Neutrophil (primary cell): Measurements from ENCODE around the gene EFTUD2.

ENCODE experiments used
- H3K27ac ChIP-seq: fragments of 200-600 bp; sonication (generic); 2 replicates; pipeline ENCODE4 v1.5.1; 2016; ENCODE audit warnings: mild to moderate bottlenecking, moderate library complexity
- H3K27me3 ChIP-seq: fragments of 200-600 bp; sonication (generic); 2 replicates; pipeline ENCODE4 v1.6.0; 2016; ENCODE audit warnings: mild to moderate bottlenecking
- H3K36me3 ChIP-seq: fragments of 200-600 bp; sonication (generic); 2 replicates; pipeline ENCODE4 v1.5.1; 2017
- H3K4me1 ChIP-seq, 2 experiments: fragments of 200-600 bp in 1 of 2; sonication (generic) in 1 of 2; 1 replicate in 1 of 2; 2 replicates in 1 of 2; pipeline versions ENCODE4 v1.5.1 to v1.6.1; 2013 to 2016; ENCODE audit warnings: low read depth in 1 of 2, low read length in 1 of 2, mild to moderate bottlenecking in 1 of 2, moderate library complexity in 1 of 2; ENCODE audit not compliant: control insufficient read depth in 1 of 2, insufficient read depth in 1 of 2
- H3K4me3 ChIP-seq, 2 experiments: fragments of 200-600 bp in 1 of 2; sonication (generic) in 1 of 2; 1 replicate in 1 of 2; 2 replicates in 1 of 2; pipeline ENCODE4 v1.5.1; 2013 to 2016; ENCODE audit warnings: low read depth in 1 of 2, low read length in 1 of 2, mild to moderate bottlenecking in 1 of 2, moderate library complexity in 1 of 2
- H3K9me3 ChIP-seq: fragments of 200-600 bp; sonication (generic); 2 replicates; pipeline ENCODE4 v1.5.1; 2016
- TF ChIP-seq, protein P1 (sequence below): fragments of 200-600 bp; sonication (generic); IDR thresholded peaks from 2 replicates; pipeline ENCODE4 v1.5.1; 2016; ENCODE audit warnings: antibody characterized with exemption

EFTUD2 gene

DNA sequence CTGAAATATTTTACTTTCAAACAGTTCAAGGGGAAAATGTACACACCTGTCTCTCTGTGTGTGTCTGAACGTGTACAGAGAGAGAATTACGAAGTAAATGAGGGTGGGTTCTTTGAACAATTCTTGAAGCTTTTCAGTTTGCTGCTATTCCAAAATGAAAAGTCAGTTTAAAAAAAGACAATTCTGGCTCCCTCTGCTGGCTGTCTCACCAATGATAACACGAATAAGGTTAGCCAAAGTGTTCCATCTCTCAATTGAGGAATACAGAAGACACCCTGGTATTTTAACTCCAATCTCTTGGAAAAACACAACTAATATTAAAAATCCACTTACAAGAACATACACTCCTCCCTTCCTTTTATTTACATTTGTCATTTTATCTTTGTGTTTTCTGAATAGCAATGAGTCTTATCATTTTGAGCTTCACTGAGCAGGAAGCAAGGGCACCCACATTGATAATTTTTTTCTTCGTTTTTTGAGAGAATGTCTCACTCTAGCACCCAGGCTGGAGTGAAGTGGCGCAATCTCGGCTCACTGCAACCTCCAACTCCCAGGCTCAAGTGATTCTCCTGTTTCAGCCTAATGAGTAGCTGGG lies 20.5 kb downstream of the EFTUD2 start:
- TF ChIP-seq, protein P1, sequence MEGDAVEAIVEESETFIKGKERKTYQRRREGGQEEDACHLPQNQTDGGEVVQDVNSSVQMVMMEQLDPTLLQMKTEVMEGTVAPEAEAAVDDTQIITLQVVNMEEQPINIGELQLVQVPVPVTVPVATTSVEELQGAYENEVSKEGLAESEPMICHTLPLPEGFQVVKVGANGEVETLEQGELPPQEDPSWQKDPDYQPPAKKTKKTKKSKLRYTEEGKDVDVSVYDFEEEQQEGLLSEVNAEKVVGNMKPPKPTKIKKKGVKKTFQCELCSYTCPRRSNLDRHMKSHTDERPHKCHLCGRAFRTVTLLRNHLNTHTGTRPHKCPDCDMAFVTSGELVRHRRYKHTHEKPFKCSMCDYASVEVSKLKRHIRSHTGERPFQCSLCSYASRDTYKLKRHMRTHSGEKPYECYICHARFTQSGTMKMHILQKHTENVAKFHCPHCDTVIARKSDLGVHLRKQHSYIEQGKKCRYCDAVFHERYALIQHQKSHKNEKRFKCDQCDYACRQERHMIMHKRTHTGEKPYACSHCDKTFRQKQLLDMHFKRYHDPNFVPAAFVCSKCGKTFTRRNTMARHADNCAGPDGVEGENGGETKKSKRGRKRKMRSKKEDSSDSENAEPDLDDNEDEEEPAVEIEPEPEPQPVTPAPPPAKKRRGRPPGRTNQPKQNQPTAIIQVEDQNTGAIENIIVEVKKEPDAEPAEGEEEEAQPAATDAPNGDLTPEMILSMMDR, result no peak
- H3K36me3 ChIP-seq, result peaks cover 92% of the 10 kb centered on the region

DNA sequence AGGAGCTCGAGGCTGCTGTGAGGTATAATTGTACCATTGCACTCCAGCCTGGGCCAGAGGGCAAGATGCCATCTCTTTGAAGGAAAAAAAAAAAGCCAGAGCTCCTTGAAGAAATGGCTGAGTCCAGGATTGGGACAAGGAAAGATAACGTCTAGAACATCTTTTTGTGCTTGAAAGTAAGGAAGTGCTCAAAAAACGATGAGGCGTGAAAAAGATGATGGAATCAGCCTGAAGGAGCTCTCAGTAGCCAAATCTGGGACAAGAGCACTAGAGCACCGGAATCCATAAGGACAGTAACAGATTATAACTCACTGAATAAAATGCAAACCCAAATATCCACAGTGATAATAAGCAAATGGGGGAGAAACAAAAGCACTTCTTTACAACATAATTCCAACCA lies 22.1 kb downstream of the EFTUD2 start:
- TF ChIP-seq, protein P1, result no peak
- Histone ChIP-seq H3K9me3 (no peaks in the 10 kb centered on the region), H3K4me1 (no peaks in the 10 kb centered on the region), H3K27ac (no peak overlapping the region), H3K36me3 (peaks cover 88% of the 10 kb centered on the region), H3K4me3 (no peak overlapping the region), H3K27me3 (no peaks in the 10 kb centered on the region)

More for the DNA sequence above, 20.5 kb downstream of the EFTUD2 start:
- H3K9me3 ChIP-seq, result no peaks in the 10 kb centered on the region
- H3K4me1 ChIP-seq, result no peaks in the 10 kb centered on the region
- H3K27ac ChIP-seq, result no peak overlapping the region
- H3K4me3 ChIP-seq, result no peak overlapping the region
- H3K27me3 ChIP-seq, result no peaks in the 10 kb centered on the region

DNA sequence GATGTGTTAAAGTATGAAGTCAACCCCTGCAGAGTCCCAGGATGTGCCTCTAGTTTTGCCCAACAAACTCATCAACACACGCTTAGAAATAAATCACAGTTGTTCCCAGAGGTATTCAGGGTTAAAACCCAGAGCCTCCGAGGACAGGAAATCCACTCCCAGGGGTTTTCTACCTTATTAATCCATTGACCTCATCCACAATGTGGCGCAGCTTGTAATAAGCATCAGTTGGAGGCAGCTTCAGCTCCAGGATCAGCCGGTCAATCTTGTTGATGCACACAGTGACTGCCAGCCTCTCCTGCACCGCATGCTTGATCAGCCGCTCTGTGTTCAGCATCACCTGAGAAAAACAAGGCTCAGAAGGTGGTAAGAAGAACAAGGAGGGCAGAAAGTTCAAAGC lies 23.5 kb downstream of the EFTUD2 start:
- Histone ChIP-seq H3K27ac (no peak overlapping the region), H3K27me3 (no peaks in the 10 kb centered on the region), H3K4me3 (no peak overlapping the region), H3K4me1 (no peaks in the 10 kb centered on the region), H3K9me3 (no peaks in the 10 kb centered on the region), H3K36me3 (peaks cover 91% of the 10 kb centered on the region)
- TF ChIP-seq, protein P1, result no peak

DNA sequence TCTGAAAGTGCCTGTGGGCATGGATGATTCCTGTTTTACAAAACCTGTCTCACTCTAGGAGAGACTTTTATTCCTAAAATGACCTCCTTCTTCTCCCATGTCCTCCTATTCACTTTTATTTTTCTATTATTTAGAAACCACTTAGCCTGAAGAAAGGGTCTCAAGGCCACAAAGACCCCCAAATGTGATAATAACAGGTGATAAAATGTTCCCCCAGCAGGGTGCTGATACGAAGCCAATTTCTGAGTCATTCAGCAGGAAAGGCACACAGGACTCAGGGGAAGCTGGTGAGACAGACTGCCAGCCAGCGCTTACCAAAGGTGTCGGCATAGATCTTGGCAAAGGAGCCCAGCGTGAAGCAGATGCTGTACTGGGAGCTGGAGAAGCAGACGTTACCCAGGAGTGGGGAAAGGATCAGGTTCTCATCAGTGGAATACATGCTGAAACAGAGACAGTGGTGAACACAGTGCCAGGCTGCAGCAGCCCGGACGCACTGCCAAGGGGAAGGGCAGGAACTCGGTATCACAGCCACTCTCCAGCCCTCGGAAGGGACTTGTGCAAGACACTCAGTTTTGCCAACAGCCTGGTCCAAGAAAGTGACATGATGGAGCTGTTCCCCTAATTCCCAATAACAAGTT lies 27.0 kb downstream of the EFTUD2 start:
- Histone ChIP-seq H3K4me1 (no peaks in the 10 kb centered on the region), H3K36me3 (peaks cover 91% of the 10 kb centered on the region), H3K27me3 (no peaks in the 10 kb centered on the region)

DNA sequence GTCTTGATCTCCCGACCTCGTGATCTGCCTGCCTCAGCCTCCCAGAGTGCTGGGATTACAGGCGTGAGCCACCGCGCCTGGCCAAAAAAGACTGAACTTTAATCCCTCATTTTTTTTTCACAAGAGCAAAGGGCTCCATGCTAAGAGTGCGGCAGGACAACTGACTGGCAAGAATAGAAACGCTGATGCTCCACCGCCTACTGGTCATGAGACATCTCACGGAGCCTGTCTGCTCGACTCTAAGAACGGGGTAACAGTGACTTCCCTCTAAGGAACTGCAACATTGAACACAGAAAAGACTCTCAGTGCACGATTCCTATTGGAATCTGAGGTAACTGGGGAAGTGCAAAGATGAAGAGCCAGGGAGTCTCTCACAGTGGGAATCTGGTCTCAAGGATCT lies 27.7 kb downstream of the EFTUD2 start:
- no peaks in the 10 kb centered on the region for H3K27me3 ChIP-seq
- no peaks in the 10 kb centered on the region for H3K4me1 ChIP-seq
- H3K36me3 ChIP-seq, result peaks cover 93% of the 10 kb centered on the region
- H3K9me3 ChIP-seq, result no peaks in the 10 kb centered on the region
- TF ChIP-seq, protein P1, result no peak
- no peak overlapping the region for H3K4me3 ChIP-seq
- H3K27ac ChIP-seq, result no peak overlapping the region

More for the DNA sequence above, 27.0 kb downstream of the EFTUD2 start:
- Histone ChIP-seq H3K9me3 (no peaks in the 10 kb centered on the region), H3K27ac (no peak overlapping the region), H3K4me3 (no peak overlapping the region)
- TF ChIP-seq, protein P1, result no peak
